HG02623 (cell line): ENCODE measurements around the gene C20orf144.
"Not testable (repeated sequence)": the region's sequence is repeated elsewhere in the genome, so short reads cannot be mapped to it uniquely, and the experiment has no call there.

ENCODE experiments used
- ATAC-seq: cut with Tn5 transposase; IDR thresholded peaks from one replicate; pipeline ENCODE4 v1.9.1; 2021; ENCODE audit warnings: moderate library complexity; ENCODE audit not compliant: unreplicated experiment

The C20orf144 gene

GRCh38 chr20:33662172-33662571 lies at the start of gene C20orf144:
C20orf144 (plus strand) TSS chr20:33662327; CDS start chr20:33662346, 19 bp downstream.
- ATAC-seq: no peak

GRCh38 chr20:33621717-33622400 lies 40.3 kb upstream of the C20orf144 start:
- ATAC-seq: no peak

DNA sequence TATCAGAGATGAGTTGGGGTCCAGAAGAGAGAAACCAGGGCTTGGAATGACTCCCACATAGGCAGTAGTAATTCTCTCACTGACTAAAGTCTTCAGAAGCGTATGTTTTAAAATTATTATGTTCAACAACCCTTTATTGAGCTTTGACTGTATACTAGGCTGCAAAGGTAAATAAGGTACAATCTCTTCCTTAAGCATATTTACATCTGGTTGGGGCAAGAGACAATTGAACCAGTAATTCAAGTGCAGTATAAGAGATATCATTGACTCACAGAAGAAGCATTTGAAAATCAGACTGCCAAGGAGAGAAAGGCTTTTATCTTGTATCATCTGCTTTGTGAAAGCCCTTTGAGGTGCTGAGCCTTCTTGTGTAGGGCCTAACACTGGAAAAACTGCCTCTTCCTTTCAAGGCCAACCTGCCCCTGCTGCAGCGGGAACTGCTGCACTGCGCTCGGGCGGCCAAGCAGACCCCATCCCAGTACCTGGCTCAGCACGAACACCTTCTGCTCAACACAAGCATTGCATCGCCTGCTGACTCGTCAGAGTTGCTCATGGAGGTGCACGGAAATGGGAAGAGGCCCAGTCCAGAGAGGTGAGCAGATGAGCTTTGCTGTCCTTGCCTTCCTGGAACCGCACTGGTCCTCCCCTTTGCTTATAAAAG lies 39.3 kb upstream of the C20orf144 start:
- no peak for ATAC-seq

- no peak for ATAC-seq
These were observed 37.7 kb upstream of the C20orf144 start for GRCh38 chr20:33624399-33624798.

DNA sequence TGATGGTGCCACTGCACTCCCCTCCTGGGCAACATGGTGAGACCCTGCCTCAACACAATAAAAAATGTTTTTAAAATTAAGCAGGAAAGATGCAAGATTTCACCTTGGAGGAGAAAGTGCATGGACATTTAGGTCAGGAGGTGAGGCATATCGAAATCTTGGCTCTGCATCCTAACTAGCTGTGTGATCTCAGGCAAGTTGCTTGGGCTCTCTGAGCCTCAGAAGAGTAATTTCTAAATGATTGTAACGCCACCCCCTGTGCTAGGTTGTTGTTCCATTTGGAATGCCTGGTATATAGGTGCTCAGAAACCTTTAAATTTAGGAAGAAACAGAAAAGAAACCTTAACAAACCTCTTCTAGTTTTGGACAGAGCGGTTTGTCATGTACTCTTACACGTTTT lies 35.9 kb upstream of the C20orf144 start:
- no peak for ATAC-seq

GRCh38 chr20:33627577-33628216 lies 34.4 kb upstream of the C20orf144 start:
- ATAC-seq: no peak

- no peak for ATAC-seq
These were observed 32.6 kb upstream of the C20orf144 start for GRCh38 chr20:33629533-33629932.

GRCh38 chr20:33629979-33630378 lies 32.1 kb upstream of the C20orf144 start:
- no peak for ATAC-seq

- no peak for ATAC-seq
These were observed 31.6 kb upstream of the C20orf144 start for GRCh38 chr20:33630507-33630906.

- not testable (repeated sequence) for ATAC-seq
These were observed 30.2 kb upstream of the C20orf144 start for GRCh38 chr20:33631910-33632309.

DNA sequence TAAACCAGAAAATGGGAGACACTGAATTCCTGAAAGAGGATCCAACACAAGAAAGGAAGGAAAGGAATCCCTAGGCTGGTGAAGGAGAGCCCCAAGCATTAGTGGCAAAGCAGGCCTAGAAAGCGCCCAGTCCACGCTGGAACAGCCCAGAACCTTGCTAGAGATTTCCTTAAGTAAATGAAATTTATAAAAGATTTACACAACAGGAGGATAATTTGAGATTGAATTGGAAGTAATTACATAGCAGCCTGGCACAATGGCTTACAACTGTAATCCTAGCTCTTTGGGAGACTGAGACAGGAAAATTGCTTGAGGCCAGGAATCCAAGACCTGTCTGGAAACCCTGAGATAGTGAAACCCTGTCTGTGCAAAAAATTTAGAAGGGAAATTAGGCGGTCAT lies 26.8 kb upstream of the C20orf144 start:
- ATAC-seq: no peak

DNA sequence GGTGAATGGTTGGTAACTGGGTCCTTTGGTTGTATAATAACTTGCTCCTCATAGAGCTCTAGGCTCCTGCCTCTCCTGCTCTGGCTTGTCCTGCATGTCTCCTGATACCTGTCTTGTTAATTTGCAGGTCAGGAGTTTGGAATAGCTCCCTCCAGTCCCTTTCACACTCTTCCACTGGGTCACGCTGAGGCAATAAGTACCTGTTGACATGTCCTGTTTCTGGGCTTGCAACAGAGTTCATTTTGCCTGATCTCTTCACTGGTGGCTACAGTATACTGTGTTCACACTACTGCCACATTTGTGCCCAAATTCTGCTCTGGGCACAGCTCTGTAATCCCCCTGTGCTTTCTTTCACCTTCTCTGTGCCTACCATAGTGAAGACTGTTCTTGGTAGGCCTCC lies 25.4 kb upstream of the C20orf144 start:
- no peak for ATAC-seq

GRCh38 chr20:33640287-33640686 lies 21.8 kb upstream of the C20orf144 start:
- no peak for ATAC-seq

- no peak for ATAC-seq
These were observed 17.6 kb upstream of the C20orf144 start for GRCh38 chr20:33644313-33645071.

DNA sequence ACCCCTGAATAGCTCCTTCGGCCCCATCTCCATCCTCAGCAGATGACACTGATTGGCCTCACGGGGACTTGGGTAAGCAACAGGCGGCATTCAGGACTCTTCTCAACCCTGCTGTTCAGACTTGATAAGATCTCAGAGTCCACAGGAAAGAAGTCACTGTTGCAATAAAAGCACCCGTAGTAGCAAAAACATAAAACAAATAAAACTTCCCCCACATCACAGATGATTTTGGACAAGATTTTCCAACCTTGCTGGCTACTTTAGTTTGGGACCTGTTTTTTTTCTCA lies 17.1 kb upstream of the C20orf144 start:
- ATAC-seq: no peak

- no peak for ATAC-seq
These were observed 16.7 kb upstream of the C20orf144 start for GRCh38 chr20:33645396-33645795.

DNA sequence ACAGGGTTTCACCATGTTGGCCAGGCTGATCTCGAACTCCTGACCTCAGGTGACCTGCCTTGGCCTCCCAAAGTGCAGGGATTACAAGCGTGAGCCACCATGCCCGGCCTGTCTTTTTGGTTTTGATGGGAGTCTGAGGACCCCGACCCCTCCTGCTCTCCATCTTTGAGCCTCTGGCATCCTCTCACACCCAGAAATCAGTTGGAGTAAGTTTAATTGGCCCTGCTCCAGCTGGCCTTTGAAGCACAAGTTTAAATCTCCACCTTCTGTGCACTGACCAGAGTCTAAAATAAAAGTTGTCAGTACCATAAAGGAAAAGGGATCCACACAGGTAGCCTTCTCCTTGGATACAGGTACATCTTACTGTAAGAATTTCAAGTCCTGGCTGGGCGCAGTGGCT lies 15.9 kb upstream of the C20orf144 start:
- ATAC-seq: no peak

DNA sequence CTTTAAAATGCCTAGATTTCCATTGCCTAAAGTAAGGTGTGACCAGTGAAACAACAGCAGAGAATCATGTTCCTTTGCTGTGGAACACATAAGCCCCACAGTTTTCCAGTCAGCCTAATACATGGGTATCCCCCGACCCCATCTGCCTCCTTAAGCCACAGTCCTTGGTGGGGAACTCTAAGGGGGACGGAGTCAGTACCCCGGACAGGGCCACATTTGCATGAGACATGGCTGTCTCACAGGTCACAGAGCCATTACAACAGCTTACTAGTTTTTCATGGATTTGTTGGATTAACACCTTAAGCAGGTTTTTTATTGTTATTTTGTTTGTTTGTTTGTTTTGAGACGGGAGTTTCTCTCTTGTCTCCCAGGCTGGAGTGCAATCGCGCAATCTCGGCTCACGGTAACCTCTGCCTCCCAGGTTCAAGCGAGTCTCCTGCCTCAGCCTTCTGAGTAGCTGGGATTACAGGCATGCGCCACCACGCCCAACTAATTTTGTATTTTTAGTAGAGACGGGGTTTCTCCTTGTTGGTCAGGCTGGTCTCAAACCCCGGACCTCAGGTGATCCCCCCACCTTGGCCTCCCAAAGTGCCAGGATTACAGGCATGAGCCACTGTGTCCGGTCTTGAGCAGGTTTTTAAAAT lies 15.0 kb upstream of the C20orf144 start:
- ATAC-seq: not testable (repeated sequence)

GRCh38 chr20:33647603-33648395 lies 14.3 kb upstream of the C20orf144 start:
- no peak for ATAC-seq

DNA sequence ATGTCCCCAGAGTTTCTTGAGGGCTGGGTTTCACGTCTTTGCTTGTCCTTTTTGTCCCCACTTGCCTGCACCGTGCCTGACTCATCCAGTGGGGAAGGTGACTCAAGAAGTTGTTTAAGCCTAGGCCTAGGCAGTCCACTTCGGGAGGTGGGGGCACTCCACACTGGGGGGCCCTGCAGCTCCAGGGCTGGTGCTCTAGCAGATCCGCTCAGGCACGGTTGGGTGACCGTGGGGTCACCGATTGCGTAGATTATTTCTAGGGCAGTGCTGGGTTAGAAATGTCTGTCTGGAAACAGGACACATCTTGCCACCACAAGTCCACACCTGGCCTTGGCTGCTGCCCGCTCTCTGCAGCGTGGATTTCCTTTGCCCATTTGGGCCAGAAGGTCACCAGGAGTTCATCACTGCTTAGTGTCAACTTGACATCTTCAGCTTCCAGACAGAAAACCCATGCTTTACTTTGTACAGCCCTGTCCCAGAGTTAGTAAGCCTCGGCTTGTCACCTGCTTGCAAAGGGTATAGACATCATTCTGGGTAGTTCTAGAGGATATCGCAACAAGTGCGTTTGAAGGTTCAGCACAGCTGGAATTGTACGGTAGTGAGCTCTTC lies 13.6 kb upstream of the C20orf144 start:
- no peak for ATAC-seq
